Stimulated activated CD8-positive, alpha-beta memory T cell treated with anti-CD3 and anti-CD28 coated beads, Interleukin-4, amount 100 ng/mL, for 4 hours (primary cell): ENCODE measurements around the gene CEACAM7.

Source experiments
- DNase-seq, 2 donors: peaks; one replicate each; pipeline ENCODE4 v3.0.0-alpha.2; 2020; ENCODE audit warnings: low read depth in 2 of 2, low spot score in 1 of 2

Gene CEACAM7

GRCh38 chr19:41700381-41701195 lies 12.5 kb upstream of the CEACAM7 start:
- no peak for DNase-seq

- no peak for DNase-seq
Observed at GRCh38 chr19:41699968-41700323, 11.9 kb upstream of the CEACAM7 start.

- no peak for DNase-seq
Observed at GRCh38 chr19:41699231-41699967, 11.3 kb upstream of the CEACAM7 start.

GRCh38 chr19:41698746-41699230 lies 10.7 kb upstream of the CEACAM7 start:
- no peak for DNase-seq

GRCh38 chr19:41697198-41697855 lies 9.3 kb upstream of the CEACAM7 start:
- DNase-seq: no peak

- DNase-seq: no peak
Observed at GRCh38 chr19:41696402-41697197, 8.5 kb upstream of the CEACAM7 start.

- no peak for DNase-seq
Observed at GRCh38 chr19:41695745-41696144, 7.7 kb upstream of the CEACAM7 start.

- no peak for DNase-seq
Observed at GRCh38 chr19:41694831-41695635, 7.0 kb upstream of the CEACAM7 start.

GRCh38 chr19:41694196-41694595 lies 6.1 kb upstream of the CEACAM7 start:
- DNase-seq: no peak

GRCh38 chr19:41691268-41691970 lies 3.3 kb upstream of the CEACAM7 start:
- DNase-seq: no peak

GRCh38 chr19:41690801-41691065 lies 2.7 kb upstream of the CEACAM7 start:
- no peak for DNase-seq

GRCh38 chr19:41689993-41690800 lies 2.1 kb upstream of the CEACAM7 start:
- no peak for DNase-seq

GRCh38 chr19:41688687-41689086 lies 617 bp upstream of the CEACAM7 start:
- DNase-seq: no peak

GRCh38 chr19:41687419-41687818 lies 651 bp downstream of the CEACAM7 start:
- DNase-seq: no peak

GRCh38 chr19:41682437-41682836 lies 5.6 kb downstream of the CEACAM7 start:
- no peak for DNase-seq

GRCh38 chr19:41671486-41671885 lies 16.6 kb downstream of the CEACAM7 start:
- no peak for DNase-seq

GRCh38 chr19:41670755-41671154 lies 17.3 kb downstream of the CEACAM7 start:
- DNase-seq: no peak

GRCh38 chr19:41668315-41668714 lies 19.8 kb downstream of the CEACAM7 start:
- DNase-seq: no peak

- DNase-seq: no peak
Observed at GRCh38 chr19:41666075-41666474, 22.0 kb downstream of the CEACAM7 start.
